ENCODE results near the gene VSIG10L.

VSIG10L gene

GRCh38 chr19:51331716-51332115, 10.2 kb downstream of the VSIG10L start:
- Histone ChIP-seq H3K14ac (ENCODE audit: low read length) (no peak overlapping the region), H3K4me2 (ENCODE audit: low read length) (no peak overlapping the region), H3K23ac (ENCODE audit: low read length) (no peak overlapping the region), H3K27me3 (ENCODE audit: insufficient read depth, low read length) (no peaks in the 10 kb centered on the region), H2BK5ac (ENCODE audit: low read depth, low read length, poor library complexity) (no peak overlapping the region), H3K9me3 (ENCODE audit: insufficient read depth, low read depth, low read length) (peaks cover 3% of the 10 kb centered on the region), H3K36me3 (ENCODE audit: control insufficient read depth in 1 of 2, insufficient read depth in 2 of 2, low read length in 2 of 2) (no peaks in the 10 kb centered on the region), H2AK5ac (ENCODE audit: low read length) (no peak overlapping the region), H2AFZ (ENCODE audit: insufficient read depth, low read length, poor library complexity) (no peak overlapping the region), H2BK12ac (ENCODE audit: low read length) (no peak overlapping the region), H3K18ac (ENCODE audit: low read length) (no peak overlapping the region), H3K79me2 (ENCODE audit: control insufficient read depth, insufficient read depth, low read length, poor library complexity) (no peaks in the 10 kb centered on the region), H3K79me1 (ENCODE audit: low read length) (no peaks in the 10 kb centered on the region), H4K8ac (ENCODE audit: low read depth, low read length) (no peak overlapping the region), H3K4me3 (ENCODE audit: low read depth, low read length) (no peak overlapping the region), H3K4ac (ENCODE audit: low read depth, low read length) (no peak overlapping the region), H4K12ac (ENCODE audit: low read depth, low read length) (no peak overlapping the region), H3K4me1 (ENCODE audit: control insufficient read depth in 1 of 2, insufficient read depth in 2 of 2, low read length in 2 of 2) (no peaks in the 10 kb centered on the region), H4K91ac (ENCODE audit: low read depth, low read length) (no peak overlapping the region), H2BK120ac (ENCODE audit: insufficient read depth, low read length, poor library complexity) (no peak overlapping the region), H3K27ac (ENCODE audit: low read depth, low read length) (no peak overlapping the region), H3K9ac (ENCODE audit: low read length) (no peak overlapping the region)
- DNase-seq: no peak
- no CpG with 5 or more reads among the region's 6 CpGs for WGBS (ENCODE audit: extremely low coverage, insufficient coverage, insufficient read length)

- Histone ChIP-seq H3K18ac (ENCODE audit: low read length) (no peak overlapping the region), H4K12ac (ENCODE audit: low read depth, low read length) (no peak overlapping the region), H4K8ac (ENCODE audit: low read depth, low read length) (no peak overlapping the region), H4K91ac (ENCODE audit: low read depth, low read length) (no peak overlapping the region), H3K14ac (ENCODE audit: low read length) (no peak overlapping the region), H2BK12ac (ENCODE audit: low read length) (no peak overlapping the region), H3K4me3 (ENCODE audit: low read depth, low read length) (no peak overlapping the region), H3K36me3 (ENCODE audit: control insufficient read depth in 1 of 2, insufficient read depth in 2 of 2, low read length in 2 of 2) (no peaks in the 10 kb centered on the region), H3K9me3 (ENCODE audit: insufficient read depth, low read depth, low read length) (peaks cover 3% of the 10 kb centered on the region), H3K4ac (ENCODE audit: low read depth, low read length) (no peak overlapping the region), H3K27ac (ENCODE audit: low read depth, low read length) (no peak overlapping the region), H3K79me2 (ENCODE audit: control insufficient read depth, insufficient read depth, low read length, poor library complexity) (no peaks in the 10 kb centered on the region), H2AK5ac (ENCODE audit: low read length) (no peak overlapping the region), H2AFZ (ENCODE audit: insufficient read depth, low read length, poor library complexity) (no peak overlapping the region), H2BK5ac (ENCODE audit: low read depth, low read length, poor library complexity) (no peak overlapping the region), H3K79me1 (ENCODE audit: low read length) (no peaks in the 10 kb centered on the region), H2BK120ac (ENCODE audit: insufficient read depth, low read length, poor library complexity) (no peak overlapping the region), H3K9ac (ENCODE audit: low read length) (no peak overlapping the region), H3K23ac (ENCODE audit: low read length) (no peak overlapping the region), H3K4me2 (ENCODE audit: low read length) (no peak overlapping the region), H3K27me3 (ENCODE audit: insufficient read depth, low read length) (no peaks in the 10 kb centered on the region), H3K4me1 (ENCODE audit: control insufficient read depth in 1 of 2, insufficient read depth in 2 of 2, low read length in 2 of 2) (no peaks in the 10 kb centered on the region)
- no peak for DNase-seq
- WGBS (ENCODE audit: extremely low coverage, insufficient coverage, insufficient read length): no CpG with 5 or more reads among the region's 3 CpGs
Measured at GRCh38 chr19:51331193-51331592, 10.7 kb downstream of the VSIG10L start.

GRCh38 chr19:51330366-51330765, 11.6 kb downstream of the VSIG10L start:
- Histone ChIP-seq H4K91ac (ENCODE audit: low read depth, low read length) (no peak overlapping the region), H3K9me3 (ENCODE audit: insufficient read depth, low read depth, low read length) (peaks cover 3% of the 10 kb centered on the region), H3K27me3 (ENCODE audit: insufficient read depth, low read length) (no peaks in the 10 kb centered on the region), H3K4me1 (ENCODE audit: control insufficient read depth in 1 of 2, insufficient read depth in 2 of 2, low read length in 2 of 2) (no peaks in the 10 kb centered on the region), H3K79me2 (ENCODE audit: control insufficient read depth, insufficient read depth, low read length, poor library complexity) (no peaks in the 10 kb centered on the region), H3K79me1 (ENCODE audit: low read length) (no peaks in the 10 kb centered on the region), H4K12ac (ENCODE audit: low read depth, low read length) (no peak overlapping the region), H3K4me3 (ENCODE audit: low read depth, low read length) (no peak overlapping the region), H2AK5ac (ENCODE audit: low read length) (no peak overlapping the region), H3K4me2 (ENCODE audit: low read length) (no peak overlapping the region), H3K18ac (ENCODE audit: low read length) (no peak overlapping the region), H3K4ac (ENCODE audit: low read depth, low read length) (no peak overlapping the region), H4K8ac (ENCODE audit: low read depth, low read length) (no peak overlapping the region), H3K14ac (ENCODE audit: low read length) (no peak overlapping the region), H3K27ac (ENCODE audit: low read depth, low read length) (no peak overlapping the region), H2BK5ac (ENCODE audit: low read depth, low read length, poor library complexity) (no peak overlapping the region), H3K36me3 (ENCODE audit: control insufficient read depth in 1 of 2, insufficient read depth in 2 of 2, low read length in 2 of 2) (no peaks in the 10 kb centered on the region), H3K23ac (ENCODE audit: low read length) (no peak overlapping the region), H2BK120ac (ENCODE audit: insufficient read depth, low read length, poor library complexity) (no peak overlapping the region), H2BK12ac (ENCODE audit: low read length) (no peak overlapping the region), H2AFZ (ENCODE audit: insufficient read depth, low read length, poor library complexity) (no peak overlapping the region), H3K9ac (ENCODE audit: low read length) (no peak overlapping the region)
- no CpG with 5 or more reads among the region's 4 CpGs for WGBS (ENCODE audit: extremely low coverage, insufficient coverage, insufficient read length)
- no peak for DNase-seq

GRCh38 chr19:51329411-51329810, 12.5 kb downstream of the VSIG10L start:
- H4K91ac ChIP-seq (ENCODE audit: low read depth, low read length): no peak overlapping the region
- H3K79me1 ChIP-seq (ENCODE audit: low read length): no peaks in the 10 kb centered on the region
- no peak overlapping the region for H2AFZ ChIP-seq (ENCODE audit: insufficient read depth, low read length, poor library complexity)
- H2BK12ac ChIP-seq (ENCODE audit: low read length): no peak overlapping the region
- no peak overlapping the region for H2AK5ac ChIP-seq (ENCODE audit: low read length)
- no peak overlapping the region for H4K8ac ChIP-seq (ENCODE audit: low read depth, low read length)
- H3K4me3 ChIP-seq (ENCODE audit: low read depth, low read length): no peak overlapping the region
- no peak overlapping the region for H3K4ac ChIP-seq (ENCODE audit: low read depth, low read length)
- H2BK5ac ChIP-seq (ENCODE audit: low read depth, low read length, poor library complexity): no peak overlapping the region
- no peak overlapping the region for H4K12ac ChIP-seq (ENCODE audit: low read depth, low read length)
- no peak for DNase-seq
- no peak overlapping the region for H3K4me2 ChIP-seq (ENCODE audit: low read length)
- no CpG with 5 or more reads among the region's 5 CpGs for WGBS (ENCODE audit: extremely low coverage, insufficient coverage, insufficient read length)
- H2BK120ac ChIP-seq (ENCODE audit: insufficient read depth, low read length, poor library complexity): no peak overlapping the region
- no peak overlapping the region for H3K23ac ChIP-seq (ENCODE audit: low read length)
- no peaks in the 10 kb centered on the region for H3K27me3 ChIP-seq (ENCODE audit: insufficient read depth, low read length)
- no peak overlapping the region for H3K18ac ChIP-seq (ENCODE audit: low read length)
- no peak overlapping the region for H3K27ac ChIP-seq (ENCODE audit: low read depth, low read length)
- no peak overlapping the region for H3K9ac ChIP-seq (ENCODE audit: low read length)
- H3K9me3 ChIP-seq (ENCODE audit: insufficient read depth, low read depth, low read length): peaks cover 3% of the 10 kb centered on the region
- H3K4me1 ChIP-seq (ENCODE audit: control insufficient read depth in 1 of 2, insufficient read depth in 2 of 2, low read length in 2 of 2): no peaks in the 10 kb centered on the region
- no peak overlapping the region for H3K14ac ChIP-seq (ENCODE audit: low read length)
- no peaks in the 10 kb centered on the region for H3K79me2 ChIP-seq (ENCODE audit: control insufficient read depth, insufficient read depth, low read length, poor library complexity)
- no peaks in the 10 kb centered on the region for H3K36me3 ChIP-seq (ENCODE audit: control insufficient read depth in 1 of 2, insufficient read depth in 2 of 2, low read length in 2 of 2)

Measured in trophoblast cell (in vitro differentiated cells and primary cell).